ENCODE measurements around the gene CDC73. TPM values are rescaled to one million over a fixed set of nuclear protein-coding genes. Genes with fewer than 3 reads are reported as not detected.

The CDC73 gene
- total RNA-seq, 1 experiment from 2014 or later: 62.5 TPM

DNA sequence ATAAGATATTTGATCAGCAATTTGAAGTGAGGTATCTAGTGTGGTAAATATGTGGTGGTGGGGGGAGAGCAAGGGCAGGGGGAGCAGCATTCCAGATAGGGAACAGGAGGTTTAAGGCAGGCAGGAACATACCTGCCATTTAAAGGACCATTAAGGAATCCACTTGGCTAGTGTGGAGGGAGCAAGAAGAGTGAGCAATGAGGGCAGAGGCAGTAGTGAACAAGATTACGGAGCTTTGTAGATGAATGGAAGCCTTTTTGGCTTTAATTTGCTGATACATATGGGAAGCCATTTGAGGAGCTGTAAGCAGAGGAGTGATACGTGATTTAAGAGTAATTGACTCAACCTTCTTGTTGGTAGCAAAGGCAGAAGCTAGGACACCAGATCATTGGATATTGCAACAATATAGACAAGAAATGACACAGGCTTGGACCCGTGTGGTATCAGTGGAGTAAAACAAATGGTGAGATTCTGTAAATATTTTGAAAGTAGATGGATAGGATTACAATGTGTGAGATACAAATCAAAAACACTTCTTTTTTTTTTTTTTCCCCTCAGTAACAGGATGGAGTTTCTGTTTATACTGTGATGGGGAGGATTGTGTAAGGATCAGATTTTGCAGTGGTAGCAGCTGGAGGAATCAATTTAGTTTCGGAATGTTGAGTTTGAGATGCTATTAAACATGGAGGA lies 138.4 kb downstream of the CDC73 start:
- Mint-ChIP-seq H3K27me3 (ENCODE audit: low read depth) (no peaks in the 10 kb centered on the region), H3K36me3 (ENCODE audit: insufficient read depth in 1 of 3, low read depth in 3 of 3) (peaks cover 0 to 6% (median 0%) of the 10 kb centered on the region in 3 experiments; a peak in 1 of 7 replicates), H3K4me1 (peaks cover 3 to 4% of the 10 kb centered on the region in 2 experiments; a peak in 2 of 4 replicates), H3K27ac (no peak overlapping the region), H3K4me3 (no peak overlapping the region), H3K9me3 (no peaks in the 10 kb centered on the region)
- no peaks in the 10 kb centered on the region for H4K20me1 ChIP-seq (ENCODE audit: control insufficient read depth, insufficient read depth, insufficient read length)
- H3K23ac ChIP-seq (ENCODE audit: insufficient read length, low read depth, low read length): no peak overlapping the region
- no peak overlapping the region for H2BK120ac ChIP-seq (ENCODE audit: low read depth, low read length, poor library complexity, severe bottlenecking)
- no peak overlapping the region for H3K4me2 ChIP-seq (ENCODE audit: insufficient read depth, insufficient read length, low read length)
- no peak overlapping the region for H3K14ac ChIP-seq (ENCODE audit: insufficient read depth, low read length)
- H3K79me1 ChIP-seq (ENCODE audit: insufficient read depth, low read depth, low read length, poor library complexity, severe bottlenecking): no peaks in the 10 kb centered on the region
- no peak overlapping the region for H3K4ac ChIP-seq (ENCODE audit: low read depth, low read length)
- no peak overlapping the region for H4K91ac ChIP-seq (ENCODE audit: insufficient read length, low read depth, low read length)
- no peak overlapping the region for H2BK12ac ChIP-seq (ENCODE audit: insufficient read length, low read depth, low read length)
- no CpG with 5 or more reads among the region's 4 CpGs for WGBS (ENCODE audit: extremely low coverage, insufficient read length, low lambda C conversion rate)
- H3K9ac ChIP-seq (ENCODE audit: extremely low read depth, insufficient read length, low read length): no peak overlapping the region
- H3K27ac ChIP-seq (ENCODE audit: insufficient read length, low read depth, low read length): no peak overlapping the region
- H3K18ac ChIP-seq (ENCODE audit: insufficient read length, low read depth, low read length): no peak overlapping the region
- H2BK20ac ChIP-seq (ENCODE audit: low read depth, low read length, poor library complexity, severe bottlenecking): no peak overlapping the region
- H2AFZ ChIP-seq (ENCODE audit: low read length): no peak overlapping the region
- no peak overlapping the region for H4K8ac ChIP-seq (replicated peaks; ENCODE audit: insufficient read length, low read depth, low read length)
- H3T11ph ChIP-seq (ENCODE audit: low read length): no peak overlapping the region
- no peaks in the 10 kb centered on the region; the same call in 1 of the 2 replicates for H3K4me1 ChIP-seq (ENCODE audit: insufficient read depth, low read length)
- H3K9me3 ChIP-seq (ENCODE audit: control insufficient read depth, low read depth, low read length): no peaks in the 10 kb centered on the region
- H3K56ac ChIP-seq (ENCODE audit: insufficient read length, low read depth, low read length): no peak overlapping the region
- H3K23me2 ChIP-seq (ENCODE audit: insufficient read length, low read depth, low read length, poor library complexity, severe bottlenecking): no peaks in the 10 kb centered on the region
- no peak overlapping the region for H2AK5ac ChIP-seq (ENCODE audit: insufficient read length, low read length)
- no peak overlapping the region for H2BK5ac ChIP-seq (ENCODE audit: insufficient read length, low read length)
- H3K27me3 ChIP-seq (ENCODE audit: insufficient read depth, low read length): no peaks in the 10 kb centered on the region
- no peak for DNase-seq
- TF ChIP-seq, protein P1, sequence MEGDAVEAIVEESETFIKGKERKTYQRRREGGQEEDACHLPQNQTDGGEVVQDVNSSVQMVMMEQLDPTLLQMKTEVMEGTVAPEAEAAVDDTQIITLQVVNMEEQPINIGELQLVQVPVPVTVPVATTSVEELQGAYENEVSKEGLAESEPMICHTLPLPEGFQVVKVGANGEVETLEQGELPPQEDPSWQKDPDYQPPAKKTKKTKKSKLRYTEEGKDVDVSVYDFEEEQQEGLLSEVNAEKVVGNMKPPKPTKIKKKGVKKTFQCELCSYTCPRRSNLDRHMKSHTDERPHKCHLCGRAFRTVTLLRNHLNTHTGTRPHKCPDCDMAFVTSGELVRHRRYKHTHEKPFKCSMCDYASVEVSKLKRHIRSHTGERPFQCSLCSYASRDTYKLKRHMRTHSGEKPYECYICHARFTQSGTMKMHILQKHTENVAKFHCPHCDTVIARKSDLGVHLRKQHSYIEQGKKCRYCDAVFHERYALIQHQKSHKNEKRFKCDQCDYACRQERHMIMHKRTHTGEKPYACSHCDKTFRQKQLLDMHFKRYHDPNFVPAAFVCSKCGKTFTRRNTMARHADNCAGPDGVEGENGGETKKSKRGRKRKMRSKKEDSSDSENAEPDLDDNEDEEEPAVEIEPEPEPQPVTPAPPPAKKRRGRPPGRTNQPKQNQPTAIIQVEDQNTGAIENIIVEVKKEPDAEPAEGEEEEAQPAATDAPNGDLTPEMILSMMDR (conservative IDR thresholded peaks at IDR 0.05): no peak
- H4K5ac ChIP-seq (ENCODE audit: insufficient read length, low read depth, low read length): no peak overlapping the region
- no peaks in the 10 kb centered on the region for H3K79me2 ChIP-seq (ENCODE audit: insufficient read depth, low read length)
- no peak overlapping the region for H2BK15ac ChIP-seq (ENCODE audit: low read depth, low read length)

Data from H9 (cell line).